Progenitor cell of endocrine pancreas (in vitro differentiated cells): Measurements from ENCODE around the gene THSD4. TPM values are rescaled to one million over a fixed set of nuclear protein-coding genes. Genes with fewer than 3 reads are reported as not detected.

Experiments
- DNase-seq: peaks from one replicate; pipeline ENCODE4 v3.0.0; 2021; ENCODE audit warnings: low spot score; ENCODE audit not compliant: unreplicated experiment
- H3K27ac Mint-ChIP-seq: 2 replicates; pipeline ENCODE4 v1.8.0; 2021; ENCODE audit warnings: mild to moderate bottlenecking, moderate library complexity, mixed read lengths
- H3K27me3 Mint-ChIP-seq: 2 replicates; pipeline ENCODE4 v1.8.0; 2021; ENCODE audit warnings: mixed read lengths
- H3K36me3 Mint-ChIP-seq: 2 replicates; pipeline ENCODE4 v1.8.0; 2022; ENCODE audit warnings: mixed read lengths; ENCODE audit not compliant: insufficient read depth
- H3K4me1 Mint-ChIP-seq: 2 replicates; pipeline ENCODE4 v1.8.0; 2021; ENCODE audit warnings: low read depth, mixed read lengths
- H3K4me3 Mint-ChIP-seq: 2 replicates; pipeline ENCODE4 v1.8.0; 2021; ENCODE audit warnings: low read depth, mild to moderate bottlenecking, moderate library complexity, mixed read lengths
- H3K9me3 Mint-ChIP-seq: 2 replicates; pipeline ENCODE4 v1.8.0; 2021; ENCODE audit warnings: low read depth, mixed read lengths
- CTCF ChIP-seq: fragments of 200-600 bp; sonication (generic); IDR thresholded peaks from one replicate; pipeline ENCODE4 v1.5.0; 2021; ENCODE audit warnings: antibody characterized with exemption, mild to moderate bottlenecking; ENCODE audit not compliant: unreplicated experiment
- total RNA-seq: library from RNA; stranded (reverse); gene quantifications from 2 replicates; pipeline ENCODE4 v1.2.1, GENCODE V29; 2021

Gene THSD4
- total RNA-seq, 1 donor from 2014 or later: 6.8 TPM

DNA sequence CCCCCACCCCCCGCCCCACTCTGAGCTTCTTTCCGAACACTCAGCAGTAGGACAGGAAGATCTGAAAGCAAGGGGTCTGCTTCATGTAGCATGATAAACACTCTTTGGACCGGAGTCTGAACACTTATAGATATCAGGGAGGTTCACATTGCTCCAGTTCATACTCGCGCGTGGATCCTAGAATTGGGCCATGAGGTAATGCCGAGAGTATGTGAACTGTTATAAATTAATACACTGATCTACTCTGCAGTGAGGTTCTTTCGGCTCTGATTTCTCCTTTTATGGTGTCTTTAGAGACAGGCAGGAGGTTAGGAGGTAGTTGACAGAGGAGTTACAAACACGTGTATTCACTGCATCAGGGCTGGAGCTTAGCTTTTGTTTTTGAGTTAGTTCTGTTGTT, 223.0 kb downstream of the THSD4 start:
- no peak for TF ChIP-seq CTCF
- no peak for DNase-seq
- Mint-ChIP-seq H3K4me1 (peaks cover 11% of the 10 kb centered on the region), H3K27ac (no peak overlapping the region), H3K4me3 (no peak overlapping the region), H3K27me3 (peaks cover 30% of the 10 kb centered on the region), H3K9me3 (no peaks in the 10 kb centered on the region), H3K36me3 (no peaks in the 10 kb centered on the region)

- Mint-ChIP-seq H3K27me3 (peaks cover 27% of the 10 kb centered on the region), H3K36me3 (no peaks in the 10 kb centered on the region), H3K9me3 (no peaks in the 10 kb centered on the region), H3K4me1 (peaks cover 11% of the 10 kb centered on the region), H3K4me3 (no peak overlapping the region), H3K27ac (no peak overlapping the region)
- no peak for TF ChIP-seq CTCF
- DNase-seq: no peak
Measured at GRCh38 chr15:71338827-71339542, 223.7 kb downstream of the THSD4 start.

DNA sequence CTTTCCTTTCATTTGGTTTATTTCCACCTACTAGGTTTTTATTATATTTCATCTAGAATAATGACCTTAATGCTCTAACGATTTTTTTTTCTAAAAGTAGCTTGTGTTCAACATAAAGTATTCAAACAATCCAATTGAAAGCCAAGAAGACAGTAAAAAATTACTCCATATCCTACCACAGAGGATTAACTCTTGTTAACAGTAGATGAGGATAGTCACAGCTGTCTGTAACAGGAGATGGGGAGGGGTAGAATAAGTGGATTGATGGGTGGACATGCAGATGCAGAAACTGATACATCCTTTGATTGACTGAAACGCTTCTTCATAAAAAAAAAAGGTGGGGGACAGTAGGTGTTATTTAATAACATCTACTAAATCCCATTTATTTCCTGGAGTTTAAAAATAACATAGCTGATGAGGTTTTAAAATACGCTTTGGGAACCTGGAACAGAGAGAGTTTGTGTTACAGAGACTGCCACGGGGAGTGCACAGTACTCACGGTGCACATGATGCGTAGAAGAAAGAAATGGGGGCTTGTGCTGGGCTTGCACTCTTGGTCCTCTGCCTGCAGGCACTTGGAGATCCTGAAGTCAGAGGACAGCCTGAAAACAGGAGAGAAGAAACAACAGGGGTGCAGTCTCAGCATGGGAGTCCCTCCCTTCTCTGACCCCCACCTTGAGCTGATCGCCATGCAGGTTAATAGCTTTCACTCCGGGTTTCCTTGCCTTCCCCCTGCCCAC, 226.7 kb downstream of the THSD4 start:
- DNase-seq: no peak
- Mint-ChIP-seq H3K27me3 (peaks cover 15% of the 10 kb centered on the region), H3K27ac (no peak overlapping the region), H3K4me3 (no peak overlapping the region), H3K36me3 (no peaks in the 10 kb centered on the region), H3K9me3 (no peaks in the 10 kb centered on the region), H3K4me1 (peaks cover 8% of the 10 kb centered on the region)
- TF ChIP-seq CTCF: no peak

- Mint-ChIP-seq H3K27ac (no peak overlapping the region), H3K36me3 (no peaks in the 10 kb centered on the region), H3K9me3 (no peaks in the 10 kb centered on the region), H3K27me3 (peaks cover 14% of the 10 kb centered on the region), H3K4me3 (no peak overlapping the region), H3K4me1 (peaks cover 2% of the 10 kb centered on the region)
- no peak for DNase-seq
- no peak for TF ChIP-seq CTCF
Measured at GRCh38 chr15:71342658-71343057, 227.4 kb downstream of the THSD4 start.

GRCh38 chr15:71344316-71344715, 229.0 kb downstream of the THSD4 start:
- Mint-ChIP-seq H3K36me3 (no peaks in the 10 kb centered on the region), H3K9me3 (no peaks in the 10 kb centered on the region), H3K27ac (no peak overlapping the region), H3K27me3 (peaks cover 6% of the 10 kb centered on the region), H3K4me3 (no peak overlapping the region), H3K4me1 (no peaks in the 10 kb centered on the region)
- no peak for DNase-seq
- no peak for TF ChIP-seq CTCF
